H1 (cell line): ENCODE measurements around the gene RAD51B. TPM values are rescaled to one million over a fixed set of nuclear protein-coding genes. Genes with fewer than 3 reads are reported as not detected.

Experiments used
- CTCF ChIA-PET: fragments of 300-600 bp; sonication (Branson Sonifier 250); formaldehyde crosslinking; loops from one replicate; lab custom pipeline; 2021; ENCODE audit not compliant: partially characterized antibody; lab: Charles Lee
- POLR2A ChIA-PET: fragments of 300-600 bp; sonication (Branson Sonifier 250); formaldehyde crosslinking; loops from one replicate; lab custom pipeline; 2021; ENCODE audit warnings: inconsistent platforms; ENCODE audit not compliant: partially characterized antibody; lab: Charles Lee
- DNase-seq, 2 experiments: peaks; one replicate each; pipeline versions ENCODE4 v3.0.0 to v3.0.0-alpha.2; 2010 to 2022; ENCODE audit warnings: low spot score in 2 of 2, low read depth in 1 of 2, mixed read lengths in 1 of 2
- FAIRE-seq: peaks from 2 replicates; lab custom pipeline; 2011; peaks lifted over from hg19 to GRCh38; lab: Jason Lieb, UNC
- H2AFZ ChIP-seq: 2 replicates; pipeline ENCODE4 v1.8.1; 2012; ENCODE audit warnings: low read length, inconsistent platforms
- H2AK5ac ChIP-seq: 2 replicates; pipeline ENCODE4 v1.6.1; 2013; ENCODE audit warnings: low read depth, low read length
- H2BK120ac ChIP-seq: replicated peaks from 2 replicates; pipeline ENCODE3; 2013; ENCODE audit warnings: low read depth, low read length, inconsistent platforms
- H2BK12ac ChIP-seq: 2 replicates; pipeline ENCODE4 v1.6.1; 2013; ENCODE audit warnings: low read depth, low read length
- H2BK15ac ChIP-seq: 2 replicates; pipeline ENCODE4 v1.6.1; 2013; ENCODE audit warnings: low read length
- H2BK20ac ChIP-seq: 2 replicates; pipeline ENCODE4 v1.6.1; 2013; ENCODE audit warnings: low read length
- H2BK5ac ChIP-seq: 2 replicates; pipeline ENCODE4 v1.6.1; 2013; ENCODE audit warnings: low read depth, low read length
- H3K14ac ChIP-seq: 2 replicates; pipeline ENCODE4 v1.6.1; 2013; ENCODE audit warnings: inconsistent platforms; ENCODE audit not compliant: insufficient read length
- H3K18ac ChIP-seq: 2 replicates; pipeline ENCODE4 v1.6.1; 2013; ENCODE audit warnings: low read length; ENCODE audit errors: extremely low read depth
- H3K23ac ChIP-seq: 2 replicates; pipeline ENCODE4 v1.6.1; 2013; ENCODE audit warnings: inconsistent platforms; ENCODE audit not compliant: insufficient read length
- H3K23me2 ChIP-seq: 2 replicates; pipeline ENCODE4 v1.6.1; 2013; ENCODE audit warnings: low read depth, low read length
- H3K27ac ChIP-seq: 2 replicates; pipeline ENCODE4 v1.6.1; 2011; ENCODE audit warnings: low read depth, low read length, inconsistent platforms
- H3K27me3 ChIP-seq, 4 experiments: replicated peaks in 1 of 4; 1 replicate in 1 of 4; 2 replicates in 3 of 4; pipeline versions ENCODE4 v1.6.1 to v1.8.1; 2011 to 2013; ENCODE audit warnings: low read length in 3 of 4, mild to moderate bottlenecking in 3 of 4, inconsistent platforms in 2 of 4, mixed read lengths in 2 of 4, moderate library complexity in 1 of 4; ENCODE audit not compliant: control insufficient read depth in 3 of 4, insufficient read depth in 3 of 4; ENCODE audit errors: extremely low read depth in 1 of 4
- H3K36me3 ChIP-seq, 4 experiments: 2 replicates each; pipeline versions ENCODE4 v1.6.1 to v1.8.1; 2011 to 2013; ENCODE audit warnings: mild to moderate bottlenecking in 4 of 4, low read length in 3 of 4, moderate library complexity in 2 of 4, control low read depth in 1 of 4, inconsistent platforms in 1 of 4; ENCODE audit not compliant: insufficient read depth in 4 of 4, control insufficient read depth in 2 of 4
- H3K4ac ChIP-seq: replicated peaks from 2 replicates; pipeline ENCODE3; 2013; ENCODE audit warnings: low read length, low read depth, mixed read lengths, inconsistent platforms; ENCODE audit not compliant: insufficient read length
- H3K4me1 ChIP-seq, 4 experiments: replicated peaks in 1 of 4; 1 replicate in 1 of 4; 2 replicates in 3 of 4; pipeline versions ENCODE4 v1.6.1 to v1.8.1; 2011 to 2013; ENCODE audit warnings: low read length in 3 of 4, inconsistent platforms in 2 of 4, mixed read lengths in 1 of 4; ENCODE audit not compliant: insufficient read depth in 4 of 4, control insufficient read depth in 3 of 4
- H3K4me2 ChIP-seq, 2 experiments: 2 replicates each; pipeline versions ENCODE4 v1.6.1 to v1.8.1; 2011 to 2013; ENCODE audit warnings: low read depth in 2 of 2, low read length in 2 of 2, control low read depth in 1 of 2, inconsistent platforms in 1 of 2, mild to moderate bottlenecking in 1 of 2; ENCODE audit not compliant: insufficient read depth in 1 of 2
- H3K4me3 ChIP-seq, 4 experiments: fragments of 200-600, 300-600 bp in 1 of 4; sonication (generic), shearing (Covaris generic), sonication (Bioruptor Twin) in 1 of 4; 2 replicates each; pipeline versions ENCODE4 v1.5.1 to v1.8.1; 2011 to 2016; ENCODE audit warnings: low read length in 4 of 4, low read depth in 3 of 4, control low read depth in 2 of 4, inconsistent platforms in 2 of 4, mild to moderate bottlenecking in 2 of 4, mixed read lengths in 1 of 4, moderate library complexity in 1 of 4; ENCODE audit not compliant: insufficient read depth in 2 of 4; ENCODE audit errors: extremely low read depth in 1 of 4
- H3K56ac ChIP-seq: replicated peaks from 2 replicates; pipeline ENCODE3; 2013; ENCODE audit warnings: low read depth, mild to moderate bottlenecking, mixed read lengths, low read length, inconsistent platforms; ENCODE audit not compliant: insufficient read length
- H3K79me1 ChIP-seq: 2 replicates; pipeline ENCODE4 v1.6.1; 2013; ENCODE audit warnings: low read depth, low read length, control low read depth
- H3K79me2 ChIP-seq, 2 experiments: 2 replicates each; pipeline versions ENCODE4 v1.6.1 to v1.8.1; 2012 to 2013; ENCODE audit warnings: low read length in 2 of 2, mild to moderate bottlenecking in 2 of 2, inconsistent platforms in 1 of 2; ENCODE audit not compliant: insufficient read depth in 2 of 2, control insufficient read depth in 1 of 2
- H3K9ac ChIP-seq, 4 experiments: replicated peaks in 1 of 4; 1 replicate in 1 of 4; 2 replicates in 3 of 4; pipeline versions ENCODE4 v1.6.1 to v1.8.1; 2011 to 2013; ENCODE audit warnings: low read depth in 3 of 4, low read length in 3 of 4, control low read depth in 2 of 4, mild to moderate bottlenecking in 2 of 4, moderate library complexity in 2 of 4, inconsistent platforms in 1 of 4; ENCODE audit errors: extremely low read depth in 1 of 4
- H3K9me3 ChIP-seq, 2 experiments: 2 replicates each; pipeline versions ENCODE4 v1.6.1 to v1.8.1; 2012 to 2013; ENCODE audit warnings: mild to moderate bottlenecking in 2 of 2, moderate library complexity in 2 of 2, control low read depth in 1 of 2, inconsistent platforms in 1 of 2, low read depth in 1 of 2, low read length in 1 of 2, mixed read lengths in 1 of 2; ENCODE audit not compliant: insufficient read depth in 2 of 2
- H4K20me1 ChIP-seq, 2 experiments: replicated peaks in 1 of 2; 2 replicates each; pipeline versions ENCODE3 to v1.8.1; 2011 to 2013; ENCODE audit warnings: inconsistent platforms in 2 of 2, low read length in 2 of 2, mild to moderate bottlenecking in 1 of 2; ENCODE audit not compliant: insufficient read depth in 2 of 2, control insufficient read depth in 1 of 2
- H4K5ac ChIP-seq: 2 replicates; pipeline ENCODE4 v1.6.1; 2013; ENCODE audit warnings: low read length, low read depth, mixed read lengths, inconsistent platforms; ENCODE audit not compliant: insufficient read length
- H4K8ac ChIP-seq: 2 replicates; pipeline ENCODE4 v1.8.0; 2013; ENCODE audit warnings: mild to moderate bottlenecking, moderate library complexity, low read length, inconsistent platforms; ENCODE audit not compliant: insufficient read depth; ENCODE audit errors: extremely low read depth
- H4K91ac ChIP-seq: replicated peaks from 2 replicates; pipeline ENCODE3; 2013; ENCODE audit warnings: low read length, mixed read lengths, inconsistent platforms; ENCODE audit not compliant: insufficient read length
- ATF2 ChIP-seq: IDR thresholded peaks from 2 replicates; pipeline ENCODE4 v1.6.1; 2012; ENCODE audit warnings: low read length, inconsistent platforms
- BCL11A ChIP-seq, 2 experiments: IDR thresholded peaks; one replicate each; pipeline ENCODE4 v1.6.1; 2011; ENCODE audit warnings: low read depth in 2 of 2, low read length in 2 of 2, mild to moderate bottlenecking in 2 of 2
- CREB1 ChIP-seq: IDR thresholded peaks from 2 replicates; pipeline ENCODE4 v1.6.1; 2012; ENCODE audit warnings: inconsistent platforms
- EZH2 ChIP-seq: fragments of 200-600 bp; sonication (generic); IDR thresholded peaks from 2 replicates; pipeline ENCODE4 v1.7.1; 2012; ENCODE audit warnings: low read depth, mild to moderate bottlenecking, moderate library complexity, low read length, inconsistent platforms; ENCODE audit not compliant: severe bottlenecking
- HDAC2 ChIP-seq, 2 experiments: fragments of 300-600 bp in 1 of 2; sonication (generic) in 1 of 2; IDR thresholded peaks; 2 replicates each; pipeline ENCODE4 v1.6.1; 2011 to 2012; ENCODE audit warnings: low read depth in 2 of 2, low read length in 2 of 2, mild to moderate bottlenecking in 2 of 2, moderate library complexity in 2 of 2, borderline replicate concordance in 1 of 2, inconsistent platforms in 1 of 2
- KDM4A ChIP-seq: IDR thresholded peaks from one replicate; pipeline ENCODE4 v1.7.1; 2012; ENCODE audit warnings: low read depth, mild to moderate bottlenecking, moderate library complexity, low read length, inconsistent platforms; ENCODE audit not compliant: severe bottlenecking
- NRF1 ChIP-seq: IDR thresholded peaks from 2 replicates; pipeline ENCODE4 v1.6.1; 2011; ENCODE audit warnings: mild to moderate bottlenecking, low read depth, low read length, improper control_type of control experiment
- POLR2A ChIP-seq, 2 experiments: IDR thresholded peaks; 1 replicate in 1 of 2; 2 replicates in 1 of 2; pipeline ENCODE4 v1.6.1; 2011; ENCODE audit warnings: low read depth in 2 of 2, low read length in 2 of 2, mild to moderate bottlenecking in 2 of 2; ENCODE audit errors: control extremely low read depth in 1 of 2
- RFX5 ChIP-seq: IDR thresholded peaks from 2 replicates; pipeline ENCODE4 v1.6.1; 2011; ENCODE audit warnings: low read depth, low read length, improper control_type of control experiment, borderline replicate concordance
- SIRT6 ChIP-seq: IDR thresholded peaks from one replicate; pipeline ENCODE4 v1.7.1; 2012; ENCODE audit warnings: low read length, inconsistent platforms
- SRF ChIP-seq: IDR thresholded peaks from 2 replicates; pipeline ENCODE4 v1.6.1; 2011; ENCODE audit warnings: mild to moderate bottlenecking, low read depth, low read length, moderate library complexity
- SUZ12 ChIP-seq: fragments of 200-600 bp; sonication (generic); IDR thresholded peaks from 2 replicates; pipeline ENCODE4 v1.6.1; 2012; ENCODE audit warnings: mild to moderate bottlenecking, inconsistent platforms, low read length, moderate library complexity, mixed read lengths
- WGBS, 2 experiments: shearing (Covaris generic) in 1 of 2; methylation state at CpG; one replicate each; pipeline versions ENCODE4 v1.1.6 to v1.1.7; 2013 to 2015; ENCODE audit warnings: low lambda C conversion rate in 2 of 2, mixed read lengths in 2 of 2, inconsistent platforms in 1 of 2, low coverage in 1 of 2, missing lambda C conversion rate in 1 of 2; ENCODE audit not compliant: insufficient replicate concordance in 2 of 2, insufficient coverage in 1 of 2, insufficient read length in 1 of 2; ENCODE audit errors: extremely low coverage in 1 of 2, missing lambda C conversion rate in 1 of 2; 5-methylcytosine and 5-hydroxymethylcytosine counted together
- polyA plus RNA-seq, 7 experiments: library from polyadenylated mRNA; depleted of rRNA in 3 of 7; stranded (reverse) in 5 of 7; unstranded in 2 of 7; fragments of >200 nt in 5 of 7; fragments of 200-250 nt in 2 of 7; gene quantifications; 1 replicate in 5 of 7; 2 replicates in 1 of 7; 4 replicates in 1 of 7; pipeline versions ENCODE4 v1.2.1 to v1.2.3, GENCODE V29; 2011 to 2013; ENCODE audit warnings: missing spikeins in 2 of 7, mixed read lengths in 2 of 7
- total RNA-seq: library from RNA; stranded (reverse); fragmentation: NEBNext Ultra II Directional; extraction: Animal tissue kit (Norgen Biotek cat#: 25700); gene quantifications from 2 replicates; pipeline ENCODE4 v1.2.1, GENCODE V29; 2021

The RAD51B gene
- total and polyA plus RNA-seq, 2 of the 8 experiments (the other 6 are each of a cell fraction or from before 2014, with no cell fraction given): 3.9 to 14.9 TPM

- ChIA-PET CTCF (interaction anchor here (0.7 to 1.9 kb wide), 2 partner anchors 295 to 448 kb away, joined by 3 to 5 read pairs; no protein-coding TSS in a partner anchor), POLR2A (interaction anchor here (1.9 kb wide), 1 partner anchor 422 kb away, joined by 4 read pairs; no protein-coding TSS in a partner anchor)
- Histone ChIP-seq H2AFZ (no peak overlapping the region), H3K14ac (no peak overlapping the region), H4K20me1 (no peaks in the 10 kb centered on the region), H4K8ac (no peak overlapping the region), H2BK120ac (no peak overlapping the region), H3K23me2 (peaks cover 4% of the 10 kb centered on the region; the same call in 1 of the 2 replicates), H2BK5ac (no peak overlapping the region), H2BK12ac (no peak overlapping the region), H3K36me3 (no peaks in the 10 kb centered on the region), H3K79me2 (no peaks in the 10 kb centered on the region), H2BK20ac (no peak overlapping the region), H3K4ac (no peak overlapping the region), H3K56ac (no peak overlapping the region), H3K27ac (no peak overlapping the region), H3K4me2 (no peak overlapping the region), H3K9ac (no peak overlapping the region), H3K4me3 (no peak overlapping the region), H3K4me1 (peaks cover 2 to 15% (median 7%) of the 10 kb centered on the region in 4 experiments; a peak in 6 of 7 replicates), H3K27me3 (no peaks in the 10 kb centered on the region; a peak in 2 of 7 replicates), H3K9me3 (no peaks in the 10 kb centered on the region), H4K91ac (no peak overlapping the region), H4K5ac (no peak overlapping the region), H3K18ac (no peak overlapping the region), H2BK15ac (no peak overlapping the region), H2AK5ac (no peak overlapping the region), H3K23ac (no peak overlapping the region), H3K79me1 (no peaks in the 10 kb centered on the region)
- whole genome bisulfite sequencing, 2 experiments: 91% methylated on average over 3 of the region's 3 CpGs; no CpG with 5 or more reads in 1 of the 2 experiments
- FAIRE-seq (no peak), DNase-seq (no peak)
- TF ChIP-seq SIRT6: no peak
- TF ChIP-seq KDM4A: no peak
- no peak for TF ChIP-seq SRF
- no peak for TF ChIP-seq ATF2
- no peak for TF ChIP-seq BCL11A (IDR thresholded peaks at IDR 0.05; ENCODE audit: low read depth in 2 of 2, low read length in 2 of 2)
- TF ChIP-seq CREB1: no peak
- TF ChIP-seq NRF1: no peak
- no peak for TF ChIP-seq SUZ12
- no peak for TF ChIP-seq POLR2A (IDR thresholded peaks at IDR 0.05; ENCODE audit: control extremely low read depth in 1 of 2, low read depth in 2 of 2, low read length in 2 of 2)
- no peak for TF ChIP-seq HDAC2 (IDR thresholded peaks at IDR 0.05; ENCODE audit: borderline replicate concordance in 1 of 2, low read depth in 2 of 2, low read length in 2 of 2)
- no peak for TF ChIP-seq EZH2
- no peak for TF ChIP-seq RFX5
Observed at GRCh38 chr14:68368850-68369249, 549.3 kb downstream of the RAD51B start.
